ENCODE measurements around the gene NDUFA3. TPM values are rescaled to one million over a fixed set of nuclear protein-coding genes. Genes with fewer than 3 reads are reported as not detected.

NDUFA3 gene
- total RNA-seq, 1 donor from 2014 or later, result 143 TPM

GRCh38 chr19:54100561-54100960 is 2.1 kb upstream of the NDUFA3 start, which contains the start of gene OSCAR:
TSS of gene OSCAR (minus strand) at chr19:54100803. CDS start at chr19:54100792, 11 bp downstream.
- H3K36me3 Mint-ChIP-seq (ENCODE audit: unreplicated experiment), result no peaks in the 10 kb centered on the region
- DNase-seq, result no peak
- peaks cover 2% of the 10 kb centered on the region for H3K4me1 Mint-ChIP-seq (ENCODE audit: low read depth, unreplicated experiment)
- H3K27ac Mint-ChIP-seq (ENCODE audit: unreplicated experiment), result no peak within 1 kb of the TSS
- TF ChIP-seq, protein P1, sequence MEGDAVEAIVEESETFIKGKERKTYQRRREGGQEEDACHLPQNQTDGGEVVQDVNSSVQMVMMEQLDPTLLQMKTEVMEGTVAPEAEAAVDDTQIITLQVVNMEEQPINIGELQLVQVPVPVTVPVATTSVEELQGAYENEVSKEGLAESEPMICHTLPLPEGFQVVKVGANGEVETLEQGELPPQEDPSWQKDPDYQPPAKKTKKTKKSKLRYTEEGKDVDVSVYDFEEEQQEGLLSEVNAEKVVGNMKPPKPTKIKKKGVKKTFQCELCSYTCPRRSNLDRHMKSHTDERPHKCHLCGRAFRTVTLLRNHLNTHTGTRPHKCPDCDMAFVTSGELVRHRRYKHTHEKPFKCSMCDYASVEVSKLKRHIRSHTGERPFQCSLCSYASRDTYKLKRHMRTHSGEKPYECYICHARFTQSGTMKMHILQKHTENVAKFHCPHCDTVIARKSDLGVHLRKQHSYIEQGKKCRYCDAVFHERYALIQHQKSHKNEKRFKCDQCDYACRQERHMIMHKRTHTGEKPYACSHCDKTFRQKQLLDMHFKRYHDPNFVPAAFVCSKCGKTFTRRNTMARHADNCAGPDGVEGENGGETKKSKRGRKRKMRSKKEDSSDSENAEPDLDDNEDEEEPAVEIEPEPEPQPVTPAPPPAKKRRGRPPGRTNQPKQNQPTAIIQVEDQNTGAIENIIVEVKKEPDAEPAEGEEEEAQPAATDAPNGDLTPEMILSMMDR (IDR thresholded peaks at IDR 0.05; ENCODE audit: partially characterized antibody, unreplicated experiment), result no peak
- peaks cover 4% of the 10 kb centered on the region for H3K9me3 Mint-ChIP-seq (ENCODE audit: unreplicated experiment)
- peaks cover 6% of the 10 kb centered on the region for H3K27me3 Mint-ChIP-seq (ENCODE audit: unreplicated experiment)
- peak within 1 kb of the TSS; percentile 70 for H3K4me3 Mint-ChIP-seq (ENCODE audit: unreplicated experiment)

GRCh38 chr19:54104998-54105715 is 2.5 kb downstream of the NDUFA3 start:
- Mint-ChIP-seq H3K4me3 (ENCODE audit: unreplicated experiment) (peak overlapping the region; percentile 28), H3K4me1 (ENCODE audit: low read depth, unreplicated experiment) (peaks cover 2% of the 10 kb centered on the region), H3K9me3 (ENCODE audit: unreplicated experiment) (peaks cover 6% of the 10 kb centered on the region), H3K27me3 (ENCODE audit: unreplicated experiment) (peaks cover 4% of the 10 kb centered on the region), H3K27ac (ENCODE audit: unreplicated experiment) (no peak overlapping the region), H3K36me3 (ENCODE audit: unreplicated experiment) (no peaks in the 10 kb centered on the region)
- DNase-seq, result no peak
- TF ChIP-seq, protein P1 (IDR thresholded peaks at IDR 0.05; ENCODE audit: partially characterized antibody, unreplicated experiment), result no peak

- H3K4me3 Mint-ChIP-seq (ENCODE audit: unreplicated experiment), result no peak overlapping the region
Measured at GRCh38 chr19:54105796-54106195, 3.1 kb downstream of the NDUFA3 start.

GRCh38 chr19:54106716-54107115 is 4.1 kb downstream of the NDUFA3 start:
- Mint-ChIP-seq H3K9me3 (ENCODE audit: unreplicated experiment) (peaks cover 8% of the 10 kb centered on the region), H3K27ac (ENCODE audit: unreplicated experiment) (no peak overlapping the region), H3K27me3 (ENCODE audit: unreplicated experiment) (peaks cover 6% of the 10 kb centered on the region), H3K4me1 (ENCODE audit: low read depth, unreplicated experiment) (peaks cover 2% of the 10 kb centered on the region), H3K4me3 (ENCODE audit: unreplicated experiment) (no peak overlapping the region), H3K36me3 (ENCODE audit: unreplicated experiment) (peaks cover 3% of the 10 kb centered on the region)
- no peak for DNase-seq
- TF ChIP-seq, protein P1 (IDR thresholded peaks at IDR 0.05; ENCODE audit: partially characterized antibody, unreplicated experiment), result no peak

More at GRCh38 chr19:54105796-54106195, 3.1 kb downstream of the NDUFA3 start:
- no peak overlapping the region for H3K27ac Mint-ChIP-seq (ENCODE audit: unreplicated experiment)
- no peak for DNase-seq
- H3K9me3 Mint-ChIP-seq (ENCODE audit: unreplicated experiment), result peaks cover 8% of the 10 kb centered on the region
- TF ChIP-seq, protein P1 (IDR thresholded peaks at IDR 0.05; ENCODE audit: partially characterized antibody, unreplicated experiment), result no peak
- H3K4me1 Mint-ChIP-seq (ENCODE audit: low read depth, unreplicated experiment), result peaks cover 2% of the 10 kb centered on the region
- peaks cover 6% of the 10 kb centered on the region for H3K27me3 Mint-ChIP-seq (ENCODE audit: unreplicated experiment)
- peaks cover 2% of the 10 kb centered on the region for H3K36me3 Mint-ChIP-seq (ENCODE audit: unreplicated experiment)

DNA sequence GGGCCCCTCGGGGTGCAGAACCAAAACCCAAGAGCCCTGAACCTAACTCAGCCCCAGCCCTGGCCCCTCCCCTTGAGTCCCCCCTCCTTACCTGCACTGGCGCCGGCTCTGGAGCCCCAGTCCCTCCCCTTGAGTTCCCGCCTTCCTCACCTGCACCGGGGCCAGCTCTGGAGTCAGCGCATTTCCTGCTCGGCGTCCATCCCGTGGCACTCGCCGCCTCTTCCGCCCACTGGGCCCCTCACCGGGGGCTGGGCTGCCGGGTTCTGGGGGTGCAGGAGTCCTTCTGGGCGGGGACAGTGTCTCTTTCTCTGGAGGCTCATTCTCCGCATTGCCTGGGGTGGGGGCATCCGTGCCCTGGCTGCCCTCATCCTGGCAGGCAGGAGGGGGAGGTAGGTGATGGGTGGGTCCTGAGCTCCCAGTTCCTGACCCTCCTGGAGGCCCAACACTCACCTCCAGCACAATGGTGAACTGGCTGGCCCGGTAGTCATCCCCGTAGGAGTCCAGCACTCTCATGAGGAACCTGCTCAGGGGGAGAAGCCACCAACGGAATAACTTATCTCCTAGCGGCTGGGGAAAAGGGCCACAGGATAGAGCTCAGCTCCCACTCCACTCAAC is 5.3 kb downstream of the NDUFA3 start:
- H3K4me3 Mint-ChIP-seq (ENCODE audit: unreplicated experiment), result no peak overlapping the region
- H3K27ac Mint-ChIP-seq (ENCODE audit: unreplicated experiment), result no peak overlapping the region
- H3K9me3 Mint-ChIP-seq (ENCODE audit: unreplicated experiment), result peaks cover 8% of the 10 kb centered on the region
- H3K27me3 Mint-ChIP-seq (ENCODE audit: unreplicated experiment), result peaks cover 4% of the 10 kb centered on the region
- H3K36me3 Mint-ChIP-seq (ENCODE audit: unreplicated experiment), result peaks cover 3% of the 10 kb centered on the region
- TF ChIP-seq, protein P1 (IDR thresholded peaks at IDR 0.05; ENCODE audit: partially characterized antibody, unreplicated experiment), result no peak
- H3K4me1 Mint-ChIP-seq (ENCODE audit: low read depth, unreplicated experiment), result peaks cover 2% of the 10 kb centered on the region
- no peak for DNase-seq

All from glutamatergic neuron (in vitro differentiated cells).